Prostate gland (tissue), 2 donors: ENCODE measurements around the gene NRF1. TPM values are rescaled to one million over a fixed set of nuclear protein-coding genes. Genes with fewer than 3 reads are reported as not detected.
"Not testable (repeated sequence)": the region's sequence is repeated elsewhere in the genome, so short reads cannot be mapped to it uniquely, and the experiment has no call there.

Experiments used
- DNase-seq: peaks from one replicate; pipeline ENCODE4 v3.0.0-alpha.2; 2019; ENCODE audit warnings: low spot score
- H3K27ac ChIP-seq, 2 donors: fragments of 200-600 bp; sonication (generic); 2 replicates each; pipeline ENCODE4 v1.5.1; 2017 to 2019
- H3K27me3 ChIP-seq: fragments of 200-600 bp; sonication (generic); replicated peaks from 2 replicates; pipeline ENCODE4 v1.5.1; 2019; ENCODE audit not compliant: insufficient read depth
- H3K36me3 ChIP-seq, 2 donors: fragments of 200-600 bp; sonication (generic); 1 replicate in 1 of 2; 2 replicates in 1 of 2; pipeline versions ENCODE4 v1.5.1 to v1.8.1; 2017 to 2019
- H3K4me1 ChIP-seq: fragments of 200-600 bp; sonication (generic); replicated peaks from 2 replicates; pipeline ENCODE4 v1.5.1; 2019
- H3K4me3 ChIP-seq, 2 donors: fragments of 200-600 bp; sonication (generic); 2 replicates each; pipeline ENCODE4 v1.5.1; 2017 to 2019
- H3K9me3 ChIP-seq: fragments of 200-600 bp; sonication (generic); 2 replicates; pipeline ENCODE4 v1.5.1; 2017
- CTCF ChIP-seq, 4 experiments: fragments of 200-600 bp in 2 of 4; fragments of 450-650 bp in 2 of 4; sonication (generic) in 2 of 4; IDR thresholded peaks; 1 replicate in 3 of 4; 2 replicates in 1 of 4; pipeline ENCODE4 v1.5.1; 2016 to 2019; ENCODE audit warnings: antibody characterized with exemption in 4 of 4, mild to moderate bottlenecking in 2 of 4, moderate library complexity in 2 of 4
- POLR2A ChIP-seq: fragments of 450-650 bp; IDR thresholded peaks from one replicate; pipeline ENCODE4 v1.6.1; 2016; ENCODE audit warnings: antibody characterized with exemption, mild to moderate bottlenecking
- POLR2AphosphoS5 ChIP-seq: sonication (generic); formaldehyde crosslinking; IDR thresholded peaks from one replicate; pipeline ENCODE4 v1.6.1; 2017; ENCODE audit warnings: antibody characterized with exemption
- WGBS: methylation state at CpG from one replicate; pipeline ENCODE4 v1.1.5; 2018; 5-methylcytosine and 5-hydroxymethylcytosine counted together
- intact Hi-C: fragments of 100-400 bp; cut with DNase I; formaldehyde crosslinking; loops from one replicate; pipeline ENCODE4 v1.14.2; 2022
- total RNA-seq, 2 donors: library from RNA; depleted of rRNA; stranded (reverse); fragments of >200 nt; gene quantifications; one replicate each; pipeline ENCODE4 v1.1.0, GENCODE V29; 2016

The NRF1 gene
- total RNA-seq, 2 donors from 2014 or later, result 22.3 to 27.0 TPM

- intact Hi-C loops, result loop anchor here (10.0 kb wide), 1 partner anchor 155 kb away; no protein-coding TSS in a partner anchor
- Histone ChIP-seq H3K27ac (no peak overlapping the region), H3K36me3 (no peaks in the 10 kb centered on the region), H3K9me3 (no peaks in the 10 kb centered on the region), H3K27me3 (no peaks in the 10 kb centered on the region), H3K4me1 (no peaks in the 10 kb centered on the region), H3K4me3 (no peak overlapping the region)
- no peak for TF ChIP-seq CTCF (IDR thresholded peaks at IDR 0.05)
- no peak for TF ChIP-seq POLR2AphosphoS5
- no peak for TF ChIP-seq POLR2A
- no peak for DNase-seq
- WGBS, result 96% methylated on average over 2 of the region's 2 CpGs
Measured at GRCh38 chr7:129669901-129670300, 58.4 kb downstream of the NRF1 start.

- intact Hi-C loops, result no loop called here
- Histone ChIP-seq H3K4me1 (no peaks in the 10 kb centered on the region), H3K9me3 (no peaks in the 10 kb centered on the region), H3K4me3 (no peak overlapping the region), H3K27me3 (no peaks in the 10 kb centered on the region), H3K36me3 (no peaks in the 10 kb centered on the region), H3K27ac (no peak overlapping the region)
- no peak for DNase-seq
- TF ChIP-seq POLR2AphosphoS5, result no peak
Measured at GRCh38 chr7:129670656-129671055, 59.1 kb downstream of the NRF1 start.

- no peaks in the 10 kb centered on the region for H3K9me3 ChIP-seq
- TF ChIP-seq CTCF (IDR thresholded peaks at IDR 0.05) (no peak), POLR2AphosphoS5 (no peak), POLR2A (no peak)
- WGBS, result 90% methylated on average over 9 of the region's 9 CpGs
- H3K36me3 ChIP-seq, result no peaks in the 10 kb centered on the region
- H3K4me1 ChIP-seq, result no peaks in the 10 kb centered on the region
- intact Hi-C loops, result no loop called here
- no peak for DNase-seq
- H3K27ac ChIP-seq, result no peak overlapping the region
- H3K4me3 ChIP-seq, result no peak overlapping the region
- no peaks in the 10 kb centered on the region for H3K27me3 ChIP-seq
Measured at GRCh38 chr7:129671266-129671665, 59.7 kb downstream of the NRF1 start.

- WGBS, result 100% methylated on average over 4 of the region's 4 CpGs
- H3K9me3 ChIP-seq, H3K36me3 ChIP-seq, H3K4me3 ChIP-seq, H3K27ac ChIP-seq, intact Hi-C loops, DNase-seq, H3K4me1 ChIP-seq, H3K27me3 ChIP-seq: not testable (repeated sequence)
Measured at GRCh38 chr7:129674475-129674874, 63.0 kb downstream of the NRF1 start.

GRCh38 chr7:129675521-129675920, 64.0 kb downstream of the NRF1 start:
- no peaks in the 10 kb centered on the region for H3K36me3 ChIP-seq
- WGBS, result 98% methylated on average over 2 of the region's 2 CpGs
- intact Hi-C loops, result no loop called here
- H3K27ac ChIP-seq, result no peak overlapping the region
- no peak overlapping the region for H3K4me3 ChIP-seq
- H3K4me1 ChIP-seq, result no peaks in the 10 kb centered on the region
- no peaks in the 10 kb centered on the region for H3K9me3 ChIP-seq
- no peak for DNase-seq
- TF ChIP-seq POLR2AphosphoS5 (no peak), CTCF (IDR thresholded peaks at IDR 0.05) (no peak), POLR2A (no peak)
- H3K27me3 ChIP-seq, result no peaks in the 10 kb centered on the region

GRCh38 chr7:129676017-129676897, 64.7 kb downstream of the NRF1 start:
- DNase-seq, result no peak
- Histone ChIP-seq H3K27me3 (no peaks in the 10 kb centered on the region), H3K36me3 (no peaks in the 10 kb centered on the region), H3K9me3 (no peaks in the 10 kb centered on the region), H3K27ac (no peak overlapping the region), H3K4me1 (no peaks in the 10 kb centered on the region), H3K4me3 (no peak overlapping the region)
- WGBS, result 95% methylated on average over 7 of the region's 7 CpGs
- intact Hi-C loops, result no loop called here
- TF ChIP-seq POLR2AphosphoS5, result no peak
- TF ChIP-seq POLR2A, result no peak
- no peak for TF ChIP-seq CTCF (IDR thresholded peaks at IDR 0.05)
